ENCODE data around the gene PARD6G.
"Not testable (repeated sequence)": the region's sequence is repeated elsewhere in the genome, so short reads cannot be mapped to it uniquely, and the experiment has no call there.

The PARD6G gene

GRCh38 chr18:80176334-80177073, 70.8 kb downstream of the PARD6G start:
- peaks cover 16% of the 10 kb centered on the region for H3K4me1 Mint-ChIP-seq
- H3K36me3 Mint-ChIP-seq, result no peaks in the 10 kb centered on the region
- no peaks in the 10 kb centered on the region for H3K9me3 Mint-ChIP-seq
- H3K4me3 Mint-ChIP-seq, result no peak overlapping the region
- H3K27ac Mint-ChIP-seq, result no peak overlapping the region
- peaks cover 24% of the 10 kb centered on the region for H3K27me3 Mint-ChIP-seq

- H3K9me3 Mint-ChIP-seq, result no peaks in the 10 kb centered on the region
- peaks cover 31% of the 10 kb centered on the region for H3K27me3 Mint-ChIP-seq
- H3K4me1 Mint-ChIP-seq, result peaks cover 18% of the 10 kb centered on the region
- H3K27ac Mint-ChIP-seq, result peak overlapping the region; percentile 42
- no peak overlapping the region for H3K4me3 Mint-ChIP-seq
- H3K36me3 Mint-ChIP-seq, result no peaks in the 10 kb centered on the region
Observed at GRCh38 chr18:80175451-80176204, 71.7 kb downstream of the PARD6G start.

- no peaks in the 10 kb centered on the region for H3K9me3 Mint-ChIP-seq
- H3K27ac Mint-ChIP-seq, result no peak overlapping the region
- H3K4me1 Mint-ChIP-seq, result peaks cover 18% of the 10 kb centered on the region
- H3K4me3 Mint-ChIP-seq, result no peak overlapping the region
- peaks cover 34% of the 10 kb centered on the region for H3K27me3 Mint-ChIP-seq
- H3K36me3 Mint-ChIP-seq, result no peaks in the 10 kb centered on the region
Observed at GRCh38 chr18:80173060-80173459, 74.3 kb downstream of the PARD6G start.

GRCh38 chr18:80172056-80172455, 75.3 kb downstream of the PARD6G start:
- Mint-ChIP-seq H3K9me3 (no peaks in the 10 kb centered on the region), H3K27me3 (peaks cover 32% of the 10 kb centered on the region), H3K4me3 (no peak overlapping the region), H3K4me1 (peaks cover 18% of the 10 kb centered on the region), H3K27ac (no peak overlapping the region), H3K36me3 (no peaks in the 10 kb centered on the region)

- H3K27ac Mint-ChIP-seq, result no peak overlapping the region
- H3K9me3 Mint-ChIP-seq, result no peaks in the 10 kb centered on the region
- peaks cover 18% of the 10 kb centered on the region for H3K4me1 Mint-ChIP-seq
- H3K27me3 Mint-ChIP-seq, result peaks cover 34% of the 10 kb centered on the region
- no peaks in the 10 kb centered on the region for H3K36me3 Mint-ChIP-seq
- H3K4me3 Mint-ChIP-seq, result no peak overlapping the region
Observed at GRCh38 chr18:80171054-80171872, 76.1 kb downstream of the PARD6G start.

GRCh38 chr18:80170395-80171053, 76.8 kb downstream of the PARD6G start:
- H3K27ac Mint-ChIP-seq, result no peak overlapping the region
- H3K36me3 Mint-ChIP-seq, result no peaks in the 10 kb centered on the region
- H3K9me3 Mint-ChIP-seq, result no peaks in the 10 kb centered on the region
- no peak overlapping the region for H3K4me3 Mint-ChIP-seq
- peaks cover 11% of the 10 kb centered on the region for H3K4me1 Mint-ChIP-seq
- peaks cover 32% of the 10 kb centered on the region for H3K27me3 Mint-ChIP-seq

- H3K36me3 Mint-ChIP-seq, result no peaks in the 10 kb centered on the region
- no peaks in the 10 kb centered on the region for H3K9me3 Mint-ChIP-seq
- H3K27me3 Mint-ChIP-seq, result peaks cover 30% of the 10 kb centered on the region
- no peak overlapping the region for H3K27ac Mint-ChIP-seq
- no peak overlapping the region for H3K4me3 Mint-ChIP-seq
- H3K4me1 Mint-ChIP-seq, result peaks cover 4% of the 10 kb centered on the region
Observed at GRCh38 chr18:80169607-80170006, 77.7 kb downstream of the PARD6G start.

- no peak overlapping the region for H3K27ac Mint-ChIP-seq
- no peaks in the 10 kb centered on the region for H3K36me3 Mint-ChIP-seq
- no peak overlapping the region for H3K4me3 Mint-ChIP-seq
- peaks cover 4% of the 10 kb centered on the region for H3K4me1 Mint-ChIP-seq
- peaks cover 28% of the 10 kb centered on the region for H3K27me3 Mint-ChIP-seq
- no peaks in the 10 kb centered on the region for H3K9me3 Mint-ChIP-seq
Observed at GRCh38 chr18:80168982-80169381, 78.3 kb downstream of the PARD6G start.

GRCh38 chr18:80168346-80168745, 79.0 kb downstream of the PARD6G start:
- H3K4me1 Mint-ChIP-seq, result peaks cover 4% of the 10 kb centered on the region
- H3K4me3 Mint-ChIP-seq, result no peak overlapping the region
- no peaks in the 10 kb centered on the region for H3K36me3 Mint-ChIP-seq
- H3K27me3 Mint-ChIP-seq, result peaks cover 29% of the 10 kb centered on the region
- H3K27ac Mint-ChIP-seq, result no peak overlapping the region
- H3K9me3 Mint-ChIP-seq, result no peaks in the 10 kb centered on the region

- H3K4me3 Mint-ChIP-seq, result no peak overlapping the region
Observed at GRCh38 chr18:80167931-80168330, 79.4 kb downstream of the PARD6G start.

GRCh38 chr18:80167331-80167730, 80.0 kb downstream of the PARD6G start:
- Mint-ChIP-seq H3K27me3 (peaks cover 26% of the 10 kb centered on the region), H3K4me1 (peaks cover 4% of the 10 kb centered on the region), H3K4me3 (no peak overlapping the region), H3K9me3 (no peaks in the 10 kb centered on the region), H3K36me3 (no peaks in the 10 kb centered on the region), H3K27ac (no peak overlapping the region)

More at GRCh38 chr18:80167931-80168330, 79.4 kb downstream of the PARD6G start:
- Mint-ChIP-seq H3K27me3 (peaks cover 27% of the 10 kb centered on the region), H3K9me3 (no peaks in the 10 kb centered on the region), H3K4me1 (peaks cover 4% of the 10 kb centered on the region), H3K27ac (no peak overlapping the region), H3K36me3 (no peaks in the 10 kb centered on the region)

GRCh38 chr18:80166725-80167124, 80.6 kb downstream of the PARD6G start:
- no peaks in the 10 kb centered on the region for H3K9me3 Mint-ChIP-seq
- H3K27me3 Mint-ChIP-seq, result peaks cover 26% of the 10 kb centered on the region
- peaks cover 4% of the 10 kb centered on the region for H3K4me1 Mint-ChIP-seq
- H3K4me3 Mint-ChIP-seq, result no peak overlapping the region
- H3K27ac Mint-ChIP-seq, result no peak overlapping the region
- H3K36me3 Mint-ChIP-seq, result no peaks in the 10 kb centered on the region

GRCh38 chr18:80166240-80166639, 81.1 kb downstream of the PARD6G start:
- no peaks in the 10 kb centered on the region for H3K4me1 Mint-ChIP-seq
- peaks cover 23% of the 10 kb centered on the region for H3K27me3 Mint-ChIP-seq
- no peaks in the 10 kb centered on the region for H3K36me3 Mint-ChIP-seq
- H3K9me3 Mint-ChIP-seq, result no peaks in the 10 kb centered on the region
- H3K4me3 Mint-ChIP-seq, result no peak overlapping the region
- H3K27ac Mint-ChIP-seq, result no peak overlapping the region

- peak overlapping the region; percentile 51 for H3K27ac Mint-ChIP-seq
- H3K27me3 Mint-ChIP-seq, result peaks cover 21% of the 10 kb centered on the region
- H3K4me1 Mint-ChIP-seq, H3K36me3 Mint-ChIP-seq, H3K9me3 Mint-ChIP-seq, H3K4me3 Mint-ChIP-seq: not testable (repeated sequence)
Observed at GRCh38 chr18:80164727-80165355, 82.5 kb downstream of the PARD6G start.

- Mint-ChIP-seq H3K27ac (no peak overlapping the region), H3K4me3 (no peak overlapping the region), H3K9me3 (no peaks in the 10 kb centered on the region), H3K4me1 (no peaks in the 10 kb centered on the region), H3K36me3 (no peaks in the 10 kb centered on the region), H3K27me3 (peaks cover 17% of the 10 kb centered on the region)
Observed at GRCh38 chr18:80163183-80163582, 84.1 kb downstream of the PARD6G start.

All from activated naive CD4-positive, alpha-beta T cell treated with anti-CD3 and anti-CD28 coated beads, Interleukin-2, amount 50 U/mL, for 24 hours (primary cell).